ENCODE data around the gene METTL26. TPM values are rescaled to one million over a fixed set of nuclear protein-coding genes. Genes with fewer than 3 reads are reported as not detected.

The METTL26 gene
- total RNA-seq, 4 donors from 2014 or later = 32.6 to 91.8 (median 86.7) TPM

DNA sequence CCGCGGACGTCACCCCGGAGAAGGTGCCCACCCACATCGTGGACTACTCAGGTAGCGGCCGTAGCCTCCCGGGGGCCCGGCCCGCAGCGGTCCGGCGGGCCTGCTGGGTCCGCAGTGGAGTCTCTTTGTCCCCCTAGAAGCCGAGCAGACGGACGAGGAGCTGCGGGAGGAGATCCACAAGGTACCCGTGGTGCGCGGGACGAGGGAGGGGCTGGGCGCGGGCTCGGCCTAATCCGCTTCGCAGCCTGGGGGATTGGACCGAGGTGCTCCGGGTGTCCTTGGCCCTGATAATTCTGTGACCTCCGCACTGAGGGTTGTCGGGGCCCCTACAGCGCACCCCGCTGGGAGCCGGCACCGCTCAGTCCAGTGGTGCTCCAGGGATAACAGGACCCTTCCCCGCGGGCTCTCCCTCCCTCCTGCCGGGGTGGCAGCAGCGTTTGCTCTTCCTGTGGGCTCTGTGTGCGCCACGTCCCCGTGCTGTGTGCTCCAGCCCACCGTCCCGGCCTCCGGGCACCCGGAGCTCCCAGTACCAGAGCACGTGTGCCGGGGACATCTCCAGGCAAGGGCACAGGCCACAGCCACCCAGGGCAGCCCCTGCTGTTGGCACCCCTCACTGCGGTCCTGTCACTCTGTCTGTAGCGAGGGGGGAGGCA lies 32.5 kb upstream of the METTL26 start:
- peak overlapping the region; percentile 89 to 94 (median 90) for H3K27ac ChIP-seq
- no peak for DNase-seq
- peaks cover 9 to 20% (median 15%) of the 10 kb centered on the region in 4 donors for H3K4me1 ChIP-seq
- intact Hi-C loops (cut with DNase I; ENCODE audit: low total_unique reads) (no loop called here), in situ Hi-C loops (cut with MboI; ENCODE audit: low pct_ligation_motif_present in 1 of 4, low pct_unique_long_range_greater_than_20kb in 1 of 4, low sequenced_read_pairs in 3 of 4) (no loop called here)
- no peaks in the 10 kb centered on the region for H3K9me3 ChIP-seq
- H3K4me3 ChIP-seq = peak overlapping the region; percentile 80 to 99 (median 88)
- H3K27me3 ChIP-seq = no peaks in the 10 kb centered on the region
- peaks cover 0 to 26% (median 5%) of the 10 kb centered on the region in 4 donors for H3K36me3 ChIP-seq
- TF ChIP-seq, protein P1, sequence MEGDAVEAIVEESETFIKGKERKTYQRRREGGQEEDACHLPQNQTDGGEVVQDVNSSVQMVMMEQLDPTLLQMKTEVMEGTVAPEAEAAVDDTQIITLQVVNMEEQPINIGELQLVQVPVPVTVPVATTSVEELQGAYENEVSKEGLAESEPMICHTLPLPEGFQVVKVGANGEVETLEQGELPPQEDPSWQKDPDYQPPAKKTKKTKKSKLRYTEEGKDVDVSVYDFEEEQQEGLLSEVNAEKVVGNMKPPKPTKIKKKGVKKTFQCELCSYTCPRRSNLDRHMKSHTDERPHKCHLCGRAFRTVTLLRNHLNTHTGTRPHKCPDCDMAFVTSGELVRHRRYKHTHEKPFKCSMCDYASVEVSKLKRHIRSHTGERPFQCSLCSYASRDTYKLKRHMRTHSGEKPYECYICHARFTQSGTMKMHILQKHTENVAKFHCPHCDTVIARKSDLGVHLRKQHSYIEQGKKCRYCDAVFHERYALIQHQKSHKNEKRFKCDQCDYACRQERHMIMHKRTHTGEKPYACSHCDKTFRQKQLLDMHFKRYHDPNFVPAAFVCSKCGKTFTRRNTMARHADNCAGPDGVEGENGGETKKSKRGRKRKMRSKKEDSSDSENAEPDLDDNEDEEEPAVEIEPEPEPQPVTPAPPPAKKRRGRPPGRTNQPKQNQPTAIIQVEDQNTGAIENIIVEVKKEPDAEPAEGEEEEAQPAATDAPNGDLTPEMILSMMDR (IDR thresholded peaks at IDR 0.05) = no peak
- TF ChIP-seq EP300 (IDR thresholded peaks at IDR 0.05; ENCODE audit: low read depth) (no peak), POLR2AphosphoS5 (IDR thresholded peaks at IDR 0.05) (no peak), POLR2A (IDR thresholded peaks at IDR 0.05) (no peak)
- 11% methylated on average over 24 of the region's 50 CpGs; no CpG with 5 or more reads in 1 of the 2 donors for WGBS, 2 donors (ENCODE audit: low coverage in 1 of 2)

DNA sequence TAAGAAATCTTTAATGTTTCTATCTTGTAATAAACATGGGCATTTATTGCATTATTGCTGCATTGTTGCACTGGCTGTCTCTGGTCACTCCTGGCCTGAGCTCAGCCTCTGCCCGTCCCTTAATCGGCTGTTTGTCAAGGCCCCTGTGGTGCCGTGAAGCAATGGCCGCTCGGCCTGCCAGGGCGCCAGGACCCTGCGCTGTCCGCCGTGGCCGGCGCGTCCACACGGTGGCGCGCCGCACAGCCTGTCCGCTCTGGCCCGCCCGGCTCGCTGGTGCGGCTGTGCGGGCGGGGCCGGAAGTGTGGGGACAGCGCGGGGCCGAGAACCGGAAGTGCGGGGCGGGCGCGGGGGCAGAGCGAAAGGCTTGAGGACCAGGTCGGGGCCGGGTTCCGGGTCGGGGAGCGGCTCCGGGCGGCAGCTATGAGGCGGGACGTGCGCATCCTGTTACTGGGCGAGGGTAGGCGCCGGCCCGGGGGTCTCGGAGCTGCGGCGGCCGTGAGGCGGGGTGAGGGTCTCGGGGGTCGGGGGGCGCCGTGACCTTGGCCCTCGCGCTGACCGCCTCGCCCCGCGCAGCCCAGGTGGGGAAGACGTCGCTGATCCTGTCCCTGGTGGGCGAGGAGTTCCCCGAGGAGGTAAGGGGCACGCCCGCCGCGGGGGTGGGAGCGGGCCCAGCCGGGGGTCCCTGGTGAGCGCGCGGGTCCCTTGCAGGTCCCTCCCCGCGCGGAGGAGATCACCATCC lies 31.8 kb upstream of the METTL26 start, which contains the start of gene RHOT2:
Gene RHOT2 (plus strand): TSS at position 353 of the 739 bp plus-strand sequence. CDS start 68 bp downstream, at position 421.
- peak; percentile 96 for DNase-seq
- 1% methylated on average over 16 of the region's 78 CpGs; no CpG with 5 or more reads in 1 of the 2 donors for WGBS, 2 donors (ENCODE audit: low coverage in 1 of 2)
- Histone ChIP-seq H3K27me3 (no peaks in the 10 kb centered on the region), H3K4me3 (peak within 1 kb of the TSS; percentile 80 to 99 (median 88)), H3K9me3 (no peaks in the 10 kb centered on the region), H3K4me1 (peaks cover 9 to 20% (median 15%) of the 10 kb centered on the region in 4 donors), H3K36me3 (peaks cover 0 to 26% (median 5%) of the 10 kb centered on the region in 4 donors), H3K27ac (peak within 1 kb of the TSS; percentile 89 to 94 (median 90))
- intact Hi-C loops (cut with DNase I; ENCODE audit: low total_unique reads) (no loop called here), in situ Hi-C loops (cut with MboI; ENCODE audit: low pct_ligation_motif_present in 1 of 4, low pct_unique_long_range_greater_than_20kb in 1 of 4, low sequenced_read_pairs in 3 of 4) (no loop called here)
- TF ChIP-seq POLR2A (IDR thresholded peaks at IDR 0.05) (peak; percentile 81), POLR2AphosphoS5 (IDR thresholded peaks at IDR 0.05) (peak; percentile 71 to 89 (median 82)), EP300 (IDR thresholded peaks at IDR 0.05; ENCODE audit: low read depth) (no peak)
- TF ChIP-seq, protein P1 (IDR thresholded peaks at IDR 0.05) = peak; percentile 57 to 94 (median 71)

DNA sequence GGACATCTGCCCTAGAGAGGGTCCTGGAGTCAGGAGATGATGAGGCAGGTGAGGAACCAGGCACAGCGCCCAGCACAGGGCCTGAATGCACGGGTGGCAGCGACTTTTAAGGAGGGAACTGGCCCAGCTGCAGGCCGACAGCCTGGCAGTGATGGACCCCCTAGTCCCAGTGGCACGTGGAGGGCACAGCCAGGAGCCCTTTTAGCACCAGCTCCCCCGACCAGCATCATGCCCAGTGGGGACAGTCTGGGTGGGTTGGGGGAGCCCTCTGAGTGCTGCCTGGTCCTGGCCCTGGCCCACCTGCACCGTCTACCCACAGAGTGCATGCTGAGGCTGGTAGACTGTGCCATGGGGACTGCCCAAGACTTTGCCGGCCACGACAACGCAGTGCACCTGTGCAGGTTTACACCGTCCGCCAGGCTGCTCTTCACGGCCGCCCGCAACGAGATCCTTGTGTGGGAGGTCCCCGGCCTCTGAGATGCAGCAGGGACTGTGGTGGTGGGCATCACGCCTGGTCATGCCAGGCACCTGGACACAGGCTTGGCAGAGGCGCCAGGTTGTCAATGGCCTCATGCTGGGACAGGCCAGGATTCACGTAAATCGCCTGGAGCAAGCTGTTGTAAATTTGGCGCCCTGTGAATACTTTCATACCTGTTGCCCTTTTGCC lies 31.1 kb upstream of the METTL26 start:
- WGBS, 2 donors (ENCODE audit: low coverage in 1 of 2) = 74% methylated on average over 20 of the region's 22 CpGs; no CpG with 5 or more reads in 1 of the 2 donors
- peaks cover 9 to 20% (median 15%) of the 10 kb centered on the region in 4 donors for H3K4me1 ChIP-seq
- H3K27me3 ChIP-seq = no peaks in the 10 kb centered on the region
- H3K4me3 ChIP-seq = no peak overlapping the region
- no peak for TF ChIP-seq EP300 (IDR thresholded peaks at IDR 0.05; ENCODE audit: low read depth)
- TF ChIP-seq, protein P1 (IDR thresholded peaks at IDR 0.05) = no peak
- no peak for TF ChIP-seq POLR2A (IDR thresholded peaks at IDR 0.05)
- TF ChIP-seq POLR2AphosphoS5 (IDR thresholded peaks at IDR 0.05) = no peak
- no peak for DNase-seq
- peak overlapping the region; percentile 89 to 94 (median 90) for H3K27ac ChIP-seq
- intact Hi-C loops (cut with DNase I; ENCODE audit: low total_unique reads) (no loop called here), in situ Hi-C loops (cut with MboI; ENCODE audit: low pct_ligation_motif_present in 1 of 4, low pct_unique_long_range_greater_than_20kb in 1 of 4, low sequenced_read_pairs in 3 of 4) (no loop called here)
- no peaks in the 10 kb centered on the region for H3K9me3 ChIP-seq
- peaks cover 0 to 22% (median 5%) of the 10 kb centered on the region in 4 donors for H3K36me3 ChIP-seq

Data from transverse colon (tissue), 4 donors.